Activated T-helper 17 cell treated with anti-CD3 and anti-CD28 coated beads, Interleukin-2, amount 50 U/mL, for 72 hours (primary cell): ENCODE measurements around the gene AUTS2. TPM values are rescaled to one million over a fixed set of nuclear protein-coding genes. Genes with fewer than 3 reads are reported as not detected.

ENCODE experiments used
- ATAC-seq: fragments of 150-1000 bp; cut with Tn5 transposase; replicated peaks from 2 replicates; pipeline ENCODE4 v1.10.0; 2021; ENCODE audit warnings: mild to moderate bottlenecking, moderate library complexity
- H3K27ac Mint-ChIP-seq: one replicate; pipeline ENCODE4 v1.8.0; 2022; ENCODE audit warnings: mixed read lengths
- H3K27me3 Mint-ChIP-seq: one replicate; pipeline ENCODE4 v1.8.0; 2022; ENCODE audit warnings: mixed read lengths
- H3K36me3 Mint-ChIP-seq: one replicate; pipeline ENCODE4 v1.8.0; 2022; ENCODE audit warnings: low read depth, mild to moderate bottlenecking, mixed read lengths
- H3K4me1 Mint-ChIP-seq: one replicate; pipeline ENCODE4 v1.8.0; 2022; ENCODE audit warnings: mixed read lengths
- H3K4me3 Mint-ChIP-seq: one replicate; pipeline ENCODE4 v1.8.0; 2022; ENCODE audit warnings: mild to moderate bottlenecking, mixed read lengths
- H3K9me3 Mint-ChIP-seq: one replicate; pipeline ENCODE4 v1.8.0; 2022; ENCODE audit warnings: mixed read lengths
- total RNA-seq, 2 donors: library from RNA; stranded (reverse); gene quantifications; one replicate each; pipeline ENCODE4 v1.2.3, GENCODE V29; 2022

AUTS2 gene
- total RNA-seq, 2 donors from 2014 or later = 20.1 to 39.9 TPM

DNA sequence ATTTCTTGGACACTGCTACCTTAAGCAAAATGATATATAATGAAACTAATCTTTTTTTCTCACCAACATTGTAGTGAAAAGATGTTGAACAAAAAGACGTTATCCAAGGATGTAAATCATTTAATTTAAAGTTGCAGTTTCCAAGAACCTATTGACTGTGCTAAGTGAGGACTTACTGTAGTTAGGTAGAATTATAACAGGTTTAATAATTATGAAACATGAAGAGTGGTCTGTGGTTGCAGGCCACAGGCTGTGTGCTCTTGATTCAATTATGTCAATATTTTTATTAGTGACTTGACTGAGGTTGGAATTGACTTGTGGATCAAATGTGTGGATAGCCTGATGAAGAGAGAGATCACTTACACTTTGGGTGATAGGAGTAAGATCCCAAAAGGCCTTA lies 478.1 kb downstream of the AUTS2 start:
- ATAC-seq = no peak
- Mint-ChIP-seq H3K27me3 (no peaks in the 10 kb centered on the region), H3K36me3 (no peaks in the 10 kb centered on the region), H3K4me3 (no peak overlapping the region), H3K9me3 (no peaks in the 10 kb centered on the region), H3K4me1 (no peaks in the 10 kb centered on the region), H3K27ac (no peak overlapping the region)

DNA sequence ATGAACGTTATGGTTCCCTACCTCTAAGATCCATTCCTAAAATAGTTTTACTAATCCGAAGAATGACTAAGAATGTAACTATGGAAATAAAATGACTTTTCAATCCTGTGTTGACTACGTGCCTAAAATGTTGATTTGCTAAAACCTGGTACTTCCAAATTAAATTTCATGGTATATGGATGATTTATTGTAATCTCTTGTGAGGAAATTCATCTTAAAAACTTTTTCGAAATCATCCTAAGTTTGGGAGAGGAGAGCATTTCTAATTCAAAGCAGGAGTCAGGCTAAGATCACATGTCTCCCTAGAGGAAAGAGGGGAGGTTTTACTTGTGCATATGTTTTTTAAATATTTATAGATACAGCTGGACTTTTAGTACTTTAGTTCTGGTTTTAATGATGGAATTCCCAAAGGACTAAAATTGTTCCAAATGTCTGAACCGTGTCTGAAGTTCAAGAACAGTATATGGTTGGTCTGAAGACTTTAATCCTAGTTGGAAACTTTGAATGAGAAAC lies 483.9 kb downstream of the AUTS2 start:
- Mint-ChIP-seq H3K27ac (no peak overlapping the region), H3K9me3 (no peaks in the 10 kb centered on the region), H3K27me3 (no peaks in the 10 kb centered on the region), H3K4me1 (no peaks in the 10 kb centered on the region), H3K4me3 (no peak overlapping the region), H3K36me3 (no peaks in the 10 kb centered on the region)
- no peak for ATAC-seq

DNA sequence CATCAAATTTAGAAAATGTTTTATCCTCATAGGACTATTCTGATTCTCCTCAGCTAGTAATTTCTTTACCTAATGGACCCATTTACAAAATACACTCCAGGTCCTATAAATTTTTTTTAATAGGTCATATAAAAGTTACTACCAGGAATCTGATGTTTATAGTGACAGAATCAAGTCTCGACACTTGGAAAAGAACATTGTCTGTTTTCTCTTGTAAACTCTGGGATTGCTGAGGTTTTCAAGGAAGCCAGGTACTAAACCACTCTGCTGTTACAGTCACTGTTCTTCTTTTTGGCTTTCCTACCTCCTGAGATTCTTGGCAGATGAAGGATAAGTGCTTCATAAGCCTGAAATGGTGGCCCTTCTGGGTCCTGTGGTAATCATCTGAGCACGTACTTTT lies 493.1 kb downstream of the AUTS2 start:
- Mint-ChIP-seq H3K27ac (no peak overlapping the region), H3K4me1 (no peaks in the 10 kb centered on the region), H3K4me3 (no peak overlapping the region), H3K9me3 (no peaks in the 10 kb centered on the region), H3K36me3 (no peaks in the 10 kb centered on the region), H3K27me3 (no peaks in the 10 kb centered on the region)
- ATAC-seq = no peak

GRCh38 chr7:70092314-70093204 lies 494.3 kb downstream of the AUTS2 start:
- no peak overlapping the region for H3K27ac Mint-ChIP-seq
- H3K36me3 Mint-ChIP-seq = no peaks in the 10 kb centered on the region
- no peaks in the 10 kb centered on the region for H3K9me3 Mint-ChIP-seq
- no peaks in the 10 kb centered on the region for H3K4me1 Mint-ChIP-seq
- no peak for ATAC-seq
- H3K4me3 Mint-ChIP-seq = no peak overlapping the region
- no peaks in the 10 kb centered on the region for H3K27me3 Mint-ChIP-seq

DNA sequence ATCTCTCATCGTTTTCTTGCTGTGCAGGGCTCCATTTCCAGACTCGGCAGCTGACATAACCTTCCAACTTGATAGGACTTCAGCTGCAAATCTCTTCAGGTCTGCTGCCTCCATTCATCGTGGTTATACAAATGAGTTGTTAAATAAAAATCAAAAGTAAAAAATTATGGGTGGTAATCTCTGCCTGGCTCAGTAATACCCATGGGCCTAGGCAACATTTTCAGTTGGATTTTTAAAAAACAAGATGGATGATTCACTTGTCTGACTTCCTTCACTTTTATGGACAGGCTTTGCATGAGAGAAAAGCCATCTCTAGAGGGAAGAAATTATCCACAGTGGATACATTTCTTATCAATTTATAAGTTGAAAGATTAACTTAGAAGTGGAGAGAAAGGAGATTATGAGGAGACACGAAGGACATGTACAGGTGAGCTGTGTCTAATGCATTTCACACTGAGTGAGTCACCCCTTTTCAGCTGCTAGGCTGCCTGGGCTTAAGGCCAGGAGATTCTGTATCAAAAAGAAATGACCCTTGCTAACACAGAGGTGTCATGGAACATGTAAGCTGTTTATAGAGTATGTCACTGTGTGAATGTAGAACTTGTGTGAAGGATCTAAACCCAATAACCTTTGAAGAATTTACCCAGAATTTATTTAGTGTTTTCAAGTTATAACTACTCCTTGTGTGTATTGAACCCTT lies 495.1 kb downstream of the AUTS2 start:
- H3K4me1 Mint-ChIP-seq = no peaks in the 10 kb centered on the region
- H3K4me3 Mint-ChIP-seq = no peak overlapping the region
- no peaks in the 10 kb centered on the region for H3K27me3 Mint-ChIP-seq
- no peaks in the 10 kb centered on the region for H3K36me3 Mint-ChIP-seq
- no peak for ATAC-seq
- H3K9me3 Mint-ChIP-seq = no peaks in the 10 kb centered on the region
- no peak overlapping the region for H3K27ac Mint-ChIP-seq

DNA sequence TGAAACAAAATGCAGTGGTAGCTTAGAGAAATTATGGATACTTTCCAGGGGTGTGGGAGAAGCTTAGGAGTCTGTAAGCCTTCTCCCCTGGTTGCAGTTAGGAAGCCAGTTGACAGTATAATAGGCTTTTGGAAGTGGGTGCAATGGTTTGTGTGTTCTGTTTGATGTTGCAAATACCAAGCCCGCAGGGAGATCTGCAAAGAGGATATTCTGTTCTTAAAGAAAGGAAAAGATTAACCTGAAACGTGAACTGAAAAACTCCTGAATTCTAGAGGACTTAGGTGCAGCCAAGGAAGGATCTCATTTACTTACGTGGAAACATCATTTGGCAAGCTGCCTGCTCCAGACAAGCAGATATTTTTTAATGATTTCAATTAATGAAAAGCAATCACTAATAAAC lies 496.6 kb downstream of the AUTS2 start:
- Mint-ChIP-seq H3K27me3 (no peaks in the 10 kb centered on the region), H3K4me1 (no peaks in the 10 kb centered on the region), H3K36me3 (no peaks in the 10 kb centered on the region), H3K9me3 (no peaks in the 10 kb centered on the region), H3K27ac (no peak overlapping the region), H3K4me3 (no peak overlapping the region)
- no peak for ATAC-seq

GRCh38 chr7:70097645-70098044 lies 499.4 kb downstream of the AUTS2 start:
- no peaks in the 10 kb centered on the region for H3K4me1 Mint-ChIP-seq
- no peak for ATAC-seq
- H3K27me3 Mint-ChIP-seq = no peaks in the 10 kb centered on the region
- no peak overlapping the region for H3K4me3 Mint-ChIP-seq
- H3K9me3 Mint-ChIP-seq = no peaks in the 10 kb centered on the region
- H3K36me3 Mint-ChIP-seq = no peaks in the 10 kb centered on the region
- H3K27ac Mint-ChIP-seq = no peak overlapping the region

DNA sequence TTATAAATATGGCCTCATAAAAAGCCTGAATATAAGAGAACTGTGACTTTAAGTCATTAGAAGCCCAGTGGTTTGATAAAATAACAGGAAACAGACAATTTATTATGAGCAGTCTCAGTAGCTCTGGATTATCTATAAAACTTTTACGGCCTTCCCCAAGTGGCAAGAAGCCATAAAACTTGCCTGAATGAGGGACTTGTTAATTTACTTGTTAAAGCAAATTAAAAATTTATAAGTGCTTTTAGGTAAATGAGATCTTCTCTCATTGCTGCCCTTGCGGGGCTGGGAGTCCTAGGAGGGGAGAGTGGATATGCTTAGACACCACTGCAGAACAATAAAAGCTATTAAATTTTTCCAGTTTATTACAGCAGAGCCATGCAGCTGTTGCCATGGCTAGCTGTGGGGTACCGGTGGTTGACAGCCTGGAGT lies 499.9 kb downstream of the AUTS2 start:
- H3K4me1 Mint-ChIP-seq = no peaks in the 10 kb centered on the region
- H3K36me3 Mint-ChIP-seq = no peaks in the 10 kb centered on the region
- H3K4me3 Mint-ChIP-seq = no peak overlapping the region
- H3K27me3 Mint-ChIP-seq = no peaks in the 10 kb centered on the region
- ATAC-seq = no peak
- no peaks in the 10 kb centered on the region for H3K9me3 Mint-ChIP-seq
- H3K27ac Mint-ChIP-seq = no peak overlapping the region

GRCh38 chr7:70098905-70099672 lies 500.8 kb downstream of the AUTS2 start:
- ATAC-seq = no peak
- Mint-ChIP-seq H3K36me3 (no peaks in the 10 kb centered on the region), H3K4me3 (no peak overlapping the region), H3K4me1 (no peaks in the 10 kb centered on the region), H3K27ac (no peak overlapping the region), H3K27me3 (no peaks in the 10 kb centered on the region), H3K9me3 (no peaks in the 10 kb centered on the region)

GRCh38 chr7:70104243-70104642 lies 506.0 kb downstream of the AUTS2 start:
- H3K4me3 Mint-ChIP-seq = no peak overlapping the region
- H3K4me1 Mint-ChIP-seq = no peaks in the 10 kb centered on the region
- H3K36me3 Mint-ChIP-seq = no peaks in the 10 kb centered on the region
- no peak for ATAC-seq
- H3K27me3 Mint-ChIP-seq = no peaks in the 10 kb centered on the region
- H3K9me3 Mint-ChIP-seq = no peaks in the 10 kb centered on the region
- H3K27ac Mint-ChIP-seq = no peak overlapping the region

DNA sequence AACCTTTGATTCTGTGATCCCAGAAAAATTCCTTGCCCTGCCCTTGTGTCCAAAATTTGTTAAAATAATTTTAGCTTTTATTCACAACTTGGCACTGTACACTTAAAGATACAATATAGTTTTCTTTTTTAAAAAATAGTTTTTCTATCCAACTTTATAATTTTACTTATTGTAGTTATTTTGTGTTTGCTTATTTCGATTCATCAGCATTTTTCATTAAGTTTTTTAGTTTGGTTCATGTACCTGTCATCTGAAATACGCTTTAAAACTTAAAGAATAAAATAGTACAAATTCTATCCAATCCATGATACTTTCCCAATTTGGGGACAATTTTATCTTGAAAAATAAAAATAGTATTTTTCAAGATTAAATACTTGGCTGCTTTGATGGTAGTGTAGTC lies 514.8 kb downstream of the AUTS2 start:
- no peaks in the 10 kb centered on the region for H3K27me3 Mint-ChIP-seq
- no peak overlapping the region for H3K27ac Mint-ChIP-seq
- no peaks in the 10 kb centered on the region for H3K4me1 Mint-ChIP-seq
- no peak overlapping the region for H3K4me3 Mint-ChIP-seq
- ATAC-seq = no peak
- no peaks in the 10 kb centered on the region for H3K9me3 Mint-ChIP-seq
- H3K36me3 Mint-ChIP-seq = no peaks in the 10 kb centered on the region

DNA sequence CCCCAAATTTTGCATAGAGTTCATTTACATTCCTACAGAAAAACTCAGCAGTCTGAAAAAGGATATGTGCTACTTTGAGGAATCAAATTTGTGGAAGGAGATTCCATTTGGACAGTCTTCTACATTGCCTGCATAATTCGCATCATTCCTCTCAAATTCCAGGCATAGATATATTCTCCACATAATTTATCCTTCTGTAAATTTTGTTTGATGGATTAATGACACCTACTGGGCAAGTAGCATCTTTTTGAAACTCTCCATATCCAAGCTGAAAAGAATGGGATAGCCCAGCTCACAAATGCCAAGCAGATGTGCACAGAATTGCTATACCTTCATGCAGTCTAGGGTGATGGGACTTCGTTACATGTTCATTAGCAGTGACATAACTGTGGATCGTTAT lies 515.3 kb downstream of the AUTS2 start:
- Mint-ChIP-seq H3K4me3 (no peak overlapping the region), H3K27ac (no peak overlapping the region), H3K27me3 (no peaks in the 10 kb centered on the region), H3K4me1 (no peaks in the 10 kb centered on the region), H3K9me3 (no peaks in the 10 kb centered on the region), H3K36me3 (no peaks in the 10 kb centered on the region)
- ATAC-seq = no peak

GRCh38 chr7:70114806-70115205 lies 516.5 kb downstream of the AUTS2 start:
- Mint-ChIP-seq H3K36me3 (no peaks in the 10 kb centered on the region), H3K4me3 (no peak overlapping the region), H3K27me3 (no peaks in the 10 kb centered on the region), H3K9me3 (no peaks in the 10 kb centered on the region), H3K27ac (no peak overlapping the region), H3K4me1 (no peaks in the 10 kb centered on the region)
- no peak for ATAC-seq

- Mint-ChIP-seq H3K4me3 (no peak overlapping the region), H3K36me3 (no peaks in the 10 kb centered on the region), H3K27ac (no peak overlapping the region), H3K4me1 (no peaks in the 10 kb centered on the region), H3K27me3 (no peaks in the 10 kb centered on the region), H3K9me3 (peaks cover 3% of the 10 kb centered on the region)
- no peak for ATAC-seq
Observed at GRCh38 chr7:70116244-70116643, 518.0 kb downstream of the AUTS2 start.
